HCT116 (cell line): ENCODE results near the gene KICS2. TPM values are rescaled to one million over a fixed set of nuclear protein-coding genes. Genes with fewer than 3 reads are reported as not detected.
A peak's percentile ranks its signal among the peaks of the same experiment; 100 is the strongest.

Source experiments
- ATAC-seq: fragments of 200-7000 bp; cut with Tn5 transposase; 2 replicates; pipeline ENCODE4 v1.9.1; 2020; ENCODE audit warnings: mild to moderate bottlenecking, moderate library complexity
- BruUV-seq: library from RNA; stranded (reverse); fragments of 400-500 nt; replicated peaks from 2 replicates; lab custom pipeline; 2021; lab: Mats Ljungman, UMichigan
- CTCF ChIA-PET: fragments of 300-600 bp; sonication (Branson Sonifier 250); formaldehyde crosslinking; loops from one replicate; lab custom pipeline; 2021; ENCODE audit warnings: antibody characterized with exemption; lab: Charles Lee
- POLR2A ChIA-PET: fragments of 300-600, 350-600 bp; sonication (Branson Sonifier 250); formaldehyde crosslinking; loops from one replicate; lab custom pipeline; 2021; ENCODE audit warnings: antibody characterized with exemption; lab: Charles Lee
- RAD21 ChIA-PET, 2 experiments: fragments of 300-600 bp; sonication (Branson Sonifier 250); formaldehyde crosslinking; loops; one replicate each; lab custom pipeline; 2023; ENCODE audit warnings: low total read pairs in 2 of 2; ENCODE audit not compliant: uncharacterized antibody in 2 of 2, unreplicated experiment in 2 of 2, low non-redundant PET in 1 of 2; lab: Charles Lee
- DNase-seq: peaks from one replicate; pipeline ENCODE4 v3.0.0-alpha.2; 2010; ENCODE audit warnings: low read depth, low spot score
- H2AFZ ChIP-seq: fragments of 200-600 bp; shearing (Covaris generic), sonication (generic); 2 replicates; pipeline ENCODE4 v1.6.1; 2017; ENCODE audit warnings: low read depth, mixed run types, mixed read lengths, antibody characterized with exemption, low read length; ENCODE audit not compliant: poor library complexity, severe bottlenecking
- H3K27ac ChIP-seq: 2 replicates; pipeline ENCODE4 v1.5.1; 2012; ENCODE audit warnings: low read depth, low read length
- H3K27me3 ChIP-seq: fragments of 200-600 bp; sonication (generic); 2 replicates; pipeline ENCODE4 v1.6.1; 2016; ENCODE audit warnings: mixed run types, low read length, mixed read lengths; ENCODE audit not compliant: insufficient read depth
- H3K36me3 ChIP-seq, 2 experiments: fragments of 200-500 bp in 1 of 2; fragments of 200-600 bp in 1 of 2; sonication (Bioruptor generic) in 1 of 2; sonication (generic) in 1 of 2; 2 replicates each; pipeline versions ENCODE4 v1.5.1 to v1.6.1; 2014 to 2016; ENCODE audit warnings: low read length in 2 of 2, inconsistent platforms in 1 of 2, mixed read lengths in 1 of 2, mixed run types in 1 of 2; ENCODE audit not compliant: insufficient read depth in 2 of 2, control insufficient read depth in 1 of 2
- H3K4me1 ChIP-seq, 2 experiments: fragments of 200-600 bp in 1 of 2; sonication (generic) in 1 of 2; 2 replicates each; pipeline versions ENCODE4 v1.5.1 to v1.6.1; 2012 to 2017; ENCODE audit warnings: low read length in 2 of 2, inconsistent platforms in 1 of 2, mild to moderate bottlenecking in 1 of 2, mixed read lengths in 1 of 2, mixed run types in 1 of 2, moderate library complexity in 1 of 2; ENCODE audit not compliant: insufficient read depth in 2 of 2, control insufficient read depth in 1 of 2
- H3K4me2 ChIP-seq: fragments of 200-600 bp; sonication (generic); 2 replicates; pipeline ENCODE4 v1.6.1; 2017; ENCODE audit warnings: mixed run types, low read length, mixed read lengths
- H3K4me3 ChIP-seq, 2 experiments: fragments of 200-600 bp in 1 of 2; sonication (generic) in 1 of 2; replicated peaks in 1 of 2; 2 replicates each; pipeline ENCODE4 v1.5.1; 2011 to 2016; ENCODE audit warnings: low read length in 2 of 2, control low read depth in 1 of 2, low read depth in 1 of 2, mild to moderate bottlenecking in 1 of 2, mixed read lengths in 1 of 2, mixed run types in 1 of 2
- H3K79me2 ChIP-seq: fragments of 200-600 bp; sonication (generic); 2 replicates; pipeline ENCODE4 v1.6.1; 2017; ENCODE audit warnings: mild to moderate bottlenecking, mixed run types, low read length, moderate library complexity, mixed read lengths; ENCODE audit not compliant: insufficient read depth
- H3K9ac ChIP-seq: fragments of 200-600 bp; sonication (generic); 2 replicates; pipeline ENCODE4 v1.6.1; 2016; ENCODE audit warnings: low read length, mixed read lengths
- H3K9me2 ChIP-seq: fragments of 200-600 bp; sonication (generic), shearing (Covaris generic); 2 replicates; pipeline ENCODE4 v1.6.1; 2017; ENCODE audit warnings: mixed run types, mild to moderate bottlenecking, moderate library complexity; ENCODE audit not compliant: insufficient read depth
- H3K9me3 ChIP-seq, 2 experiments: fragments of 200-500 bp in 1 of 2; fragments of 200-600 bp in 1 of 2; sonication (Bioruptor generic) in 1 of 2; sonication (generic) in 1 of 2; 2 replicates each; pipeline ENCODE4 v1.6.1; 2014 to 2017; ENCODE audit warnings: low read length in 2 of 2, mixed read lengths in 2 of 2, inconsistent platforms in 1 of 2, low read depth in 1 of 2, mild to moderate bottlenecking in 1 of 2, mixed run types in 1 of 2, moderate library complexity in 1 of 2; ENCODE audit not compliant: control insufficient read depth in 1 of 2, insufficient read depth in 1 of 2
- H4K20me1 ChIP-seq: fragments of 200-600 bp; sonication (generic), shearing (Covaris generic); 2 replicates; pipeline ENCODE4 v1.6.1; 2017; ENCODE audit warnings: mixed run types, mild to moderate bottlenecking, moderate library complexity; ENCODE audit not compliant: insufficient read depth
- ATF3 ChIP-seq: IDR thresholded peaks from 2 replicates; pipeline ENCODE4 v1.6.1; 2012
- CBX3 ChIP-seq: IDR thresholded peaks from 2 replicates; pipeline ENCODE4 v1.6.1; 2012; ENCODE audit warnings: low read depth
- CEBPB ChIP-seq: IDR thresholded peaks from 2 replicates; pipeline ENCODE4 v1.6.1; 2012; ENCODE audit warnings: low read depth
- CTCF ChIP-seq, 3 experiments: fragments of 200-600 bp in 1 of 3; sonication (generic) in 1 of 3; IDR thresholded peaks in 2 of 3; conservative IDR thresholded peaks in 1 of 3; 2 replicates each; pipeline ENCODE4 v1.5.1; 2012 to 2017; ENCODE audit warnings: low read depth in 2 of 3, low read length in 2 of 3, antibody characterized with exemption in 1 of 3, borderline replicate concordance in 1 of 3, control low read depth in 1 of 3, mild to moderate bottlenecking in 1 of 3, mixed read lengths in 1 of 3, mixed run types in 1 of 3, moderate library complexity in 1 of 3; ENCODE audit not compliant: insufficient read depth in 1 of 3
- EGR1 ChIP-seq: IDR thresholded peaks from 2 replicates; pipeline ENCODE4 v1.6.1; 2012; ENCODE audit warnings: low read depth
- ELF1 ChIP-seq: IDR thresholded peaks from 2 replicates; pipeline ENCODE4 v1.6.1; 2012; ENCODE audit warnings: low read depth, borderline replicate concordance
- EZH2 ChIP-seq: fragments of 200-600 bp; sonication (generic); IDR thresholded peaks from 2 replicates; pipeline ENCODE4 v1.6.1; 2017; ENCODE audit warnings: antibody characterized with exemption, mixed run types
- EZH2phosphoT487 ChIP-seq: fragments of 200-600 bp; IDR thresholded peaks from 2 replicates; pipeline ENCODE4 v1.6.1; 2018; ENCODE audit warnings: antibody characterized with exemption, borderline replicate concordance
- FOSL1 ChIP-seq: IDR thresholded peaks from 2 replicates; pipeline ENCODE4 v1.6.1; 2012; ENCODE audit warnings: low read depth
- MAX ChIP-seq: IDR thresholded peaks from 2 replicates; pipeline ENCODE4 v1.6.1; 2012
- POLR2AphosphoS5 ChIP-seq: IDR thresholded peaks from 2 replicates; pipeline ENCODE4 v1.6.1; 2011; ENCODE audit warnings: mild to moderate bottlenecking, low read depth, low read length, moderate library complexity
- RAD21 ChIP-seq: IDR thresholded peaks from 2 replicates; pipeline ENCODE4 v1.6.1; 2012; ENCODE audit warnings: low read depth, mild to moderate bottlenecking
- REST ChIP-seq: IDR thresholded peaks from 2 replicates; pipeline ENCODE4 v1.6.1; 2012; ENCODE audit warnings: low read depth
- SIN3A ChIP-seq: IDR thresholded peaks from 2 replicates; pipeline ENCODE4 v1.6.1; 2012; ENCODE audit warnings: low read depth
- SP1 ChIP-seq: IDR thresholded peaks from 2 replicates; pipeline ENCODE4 v1.6.1; 2012; ENCODE audit warnings: low read depth
- SRF ChIP-seq: IDR thresholded peaks from 2 replicates; pipeline ENCODE4 v1.6.1; 2012; ENCODE audit warnings: low read depth
- YY1 ChIP-seq: IDR thresholded peaks from 2 replicates; pipeline ENCODE4 v1.6.1; 2011; ENCODE audit warnings: low read length, low read depth, moderate library complexity, mild to moderate bottlenecking; ENCODE audit not compliant: insufficient replicate concordance; ENCODE audit errors: extremely low read depth
- ZFX ChIP-seq: fragments of 450-650 bp; IDR thresholded peaks from 2 replicates; pipeline ENCODE4 v1.6.1; 2017
- ZNF274 ChIP-seq: fragments of 200-500 bp; sonication (Bioruptor generic); IDR thresholded peaks from 2 replicates; pipeline ENCODE4 v1.6.1; 2014; ENCODE audit warnings: mild to moderate bottlenecking, low read depth, low read length, inconsistent platforms
- intact Hi-C: fragments of 100-400 bp; cut with micrococcal nuclease; formaldehyde crosslinking; loops from 2 replicates; pipeline ENCODE4 v1.10.0; 2022
- total RNA-seq: library from RNA; stranded (reverse); gene quantifications from one replicate; pipeline ENCODE4 v1.2.1, GENCODE V29; 2021; ENCODE audit not compliant: unreplicated experiment

The KICS2 gene
- total RNA-seq, 1 experiment from 2014 or later = 18.1 TPM

- Histone ChIP-seq H3K4me2 (peak overlapping the region; percentile 57; the same call in 1 of the 2 replicates), H3K4me3 (no peak overlapping the region), H3K9me2 (no peaks in the 10 kb centered on the region), H3K4me1 (peaks cover 0 to 18% of the 10 kb centered on the region in 2 experiments; a peak in 2 of 4 replicates), H3K9ac (no peak overlapping the region), H3K36me3 (no peaks in the 10 kb centered on the region), H3K27me3 (no peaks in the 10 kb centered on the region), H2AFZ (no peak overlapping the region), H4K20me1 (no peaks in the 10 kb centered on the region), H3K9me3 (no peaks in the 10 kb centered on the region), H3K27ac (no peak overlapping the region), H3K79me2 (no peaks in the 10 kb centered on the region)
- ChIA-PET CTCF (no interaction called here), POLR2A (no interaction called here), RAD21 (no interaction called here)
- BruUV-seq = no TSS peak
- ATAC-seq (no peak), DNase-seq (no peak)
- no peak for TF ChIP-seq EGR1
- TF ChIP-seq FOSL1 = no peak
- no peak for TF ChIP-seq ZNF274
- TF ChIP-seq POLR2AphosphoS5 = no peak
- TF ChIP-seq REST = no peak
- no peak for TF ChIP-seq ELF1
- no peak for TF ChIP-seq MAX
- TF ChIP-seq ZFX = no peak
- no peak for TF ChIP-seq CBX3
- no peak for TF ChIP-seq SRF
- no peak for TF ChIP-seq SIN3A
- TF ChIP-seq EZH2 = no peak
- TF ChIP-seq SP1 = no peak
- TF ChIP-seq ATF3 = no peak
- no peak for TF ChIP-seq CTCF (IDR thresholded peaks at IDR 0.05 in 2 of 3, conservative IDR thresholded peaks at IDR 0.05 in 1 of 3; ENCODE audit: borderline replicate concordance in 1 of 3, insufficient read depth in 1 of 3, low read depth in 2 of 3, low read length in 2 of 3)
- no peak for TF ChIP-seq CEBPB
- TF ChIP-seq YY1 = no peak
- no peak for TF ChIP-seq RAD21
- TF ChIP-seq EZH2phosphoT487 = no peak
- intact Hi-C loops = no loop called here
Observed at GRCh38 chr12:64187794-64188193, 34.3 kb downstream of the KICS2 start.
